HG02884 (cell line): ENCODE results near the gene MSI2.

Source experiments
- ATAC-seq: cut with Tn5 transposase; IDR thresholded peaks from one replicate; pipeline ENCODE4 v1.9.1; 2021; ENCODE audit warnings: mild to moderate bottlenecking, moderate library complexity; ENCODE audit not compliant: unreplicated experiment

The MSI2 gene

DNA sequence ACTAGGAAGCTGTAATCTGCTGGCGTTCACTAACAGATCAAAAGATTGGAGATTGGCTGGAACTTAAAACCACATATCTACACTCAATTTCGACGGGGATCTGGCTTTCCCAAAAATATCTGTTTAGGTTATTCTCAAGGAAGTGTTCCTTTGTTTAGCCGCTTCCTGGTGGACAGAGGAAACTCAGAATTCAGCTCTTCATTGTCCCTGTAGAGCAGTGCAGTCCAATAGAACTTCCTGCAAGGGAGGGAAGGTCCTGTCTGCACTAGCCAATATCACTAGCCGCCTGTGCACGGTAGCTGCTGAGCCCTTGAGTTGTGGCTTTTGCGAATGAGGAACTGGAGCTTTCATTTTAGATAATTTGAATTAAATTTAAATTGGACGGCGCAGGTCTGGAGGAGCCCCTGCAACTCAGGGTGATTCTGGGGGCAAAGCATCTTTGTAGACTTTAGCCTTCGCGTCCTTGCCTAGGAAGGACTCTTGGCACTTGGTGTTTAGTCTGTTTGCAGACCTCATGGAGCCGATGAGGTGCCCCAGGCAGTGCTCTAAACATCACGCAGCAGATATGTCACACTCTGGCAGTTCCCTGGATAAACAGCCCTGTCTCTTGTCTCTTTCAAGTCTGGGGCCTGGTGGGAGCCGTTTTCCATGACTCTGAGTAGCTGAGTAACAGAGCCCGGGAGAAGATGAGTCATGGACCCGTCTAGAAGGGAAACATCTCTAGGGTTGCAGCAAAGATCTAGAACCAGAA is 366.5 kb downstream of the MSI2 start:
- peak; percentile 52 for ATAC-seq

DNA sequence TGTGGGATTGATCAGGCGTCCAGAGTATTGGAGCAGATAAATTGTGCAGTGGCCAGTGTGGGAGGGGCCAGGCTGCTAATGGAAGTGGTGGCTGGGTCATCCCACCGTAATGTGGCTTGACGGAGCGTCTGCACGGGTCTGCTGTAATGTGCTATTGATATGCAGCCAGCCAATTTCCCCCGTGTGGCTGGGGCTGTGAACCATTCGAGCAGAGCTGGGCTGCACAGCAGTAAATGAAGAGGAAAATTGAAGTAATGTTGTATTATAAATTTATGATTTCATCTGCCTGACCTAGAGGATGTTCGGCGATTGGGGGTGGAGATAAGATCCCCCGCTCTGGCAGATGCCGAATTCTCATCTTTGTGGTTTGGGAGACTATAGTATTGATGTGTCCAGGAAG is 367.3 kb downstream of the MSI2 start:
- ATAC-seq, result no peak

GRCh38 chr17:57624386-57624785 is 368.1 kb downstream of the MSI2 start:
- no peak for ATAC-seq

DNA sequence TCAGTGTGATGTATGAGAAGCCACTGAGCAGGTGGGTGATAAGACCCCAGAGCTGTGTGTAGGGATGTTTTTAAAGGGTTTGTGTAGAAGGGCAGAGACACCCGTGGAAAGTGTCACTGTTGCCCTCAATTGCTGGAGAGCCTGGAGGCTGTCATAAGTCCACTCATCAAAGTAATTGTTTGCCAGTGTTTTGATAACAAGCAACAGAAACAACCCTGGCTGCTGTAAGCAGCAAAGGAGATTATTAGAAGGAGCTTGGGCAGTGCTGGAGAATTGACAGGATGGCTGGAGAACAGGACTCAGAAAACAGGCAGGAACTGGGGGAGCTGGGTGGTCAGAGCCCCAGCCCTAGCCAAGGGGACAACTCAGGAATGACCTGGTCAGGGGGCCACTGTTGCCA is 369.2 kb downstream of the MSI2 start:
- no peak for ATAC-seq

GRCh38 chr17:57625957-57626356 is 369.6 kb downstream of the MSI2 start:
- no peak for ATAC-seq

DNA sequence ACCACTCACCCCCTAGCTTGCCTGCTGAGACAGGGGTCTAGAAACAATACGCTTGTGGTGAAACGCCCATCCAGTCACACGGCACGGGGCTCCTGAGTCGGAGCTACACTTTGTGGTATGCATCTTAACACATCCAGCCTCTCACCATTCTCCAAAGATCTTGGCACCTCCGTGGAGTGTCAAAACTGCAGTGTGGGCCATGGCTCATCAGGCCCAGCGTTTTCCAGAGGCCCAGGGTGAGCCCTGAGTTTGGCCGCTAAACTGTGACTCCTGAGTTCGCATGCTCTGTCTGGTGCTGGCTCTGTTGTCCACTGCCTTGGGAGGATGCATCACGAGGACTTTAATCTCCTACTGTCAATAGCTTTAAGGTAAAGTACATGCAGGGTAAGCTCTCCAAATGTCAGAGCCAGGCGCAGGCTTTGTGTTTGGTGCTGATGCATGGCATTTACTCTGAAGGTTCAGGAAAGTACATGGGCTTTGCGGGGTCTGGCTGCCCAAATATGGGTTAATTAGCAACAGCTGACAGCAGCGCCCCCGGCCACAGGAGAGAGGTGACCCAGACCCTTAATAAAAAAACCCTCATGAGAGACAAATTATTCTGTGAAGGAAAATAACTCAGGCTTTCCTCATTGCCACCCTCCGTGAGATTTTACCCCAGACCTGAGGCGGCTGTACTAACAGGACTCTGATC is 370.3 kb downstream of the MSI2 start:
- no peak for ATAC-seq

- no peak for ATAC-seq
These were observed 371.3 kb downstream of the MSI2 start for GRCh38 chr17:57627591-57627990.

DNA sequence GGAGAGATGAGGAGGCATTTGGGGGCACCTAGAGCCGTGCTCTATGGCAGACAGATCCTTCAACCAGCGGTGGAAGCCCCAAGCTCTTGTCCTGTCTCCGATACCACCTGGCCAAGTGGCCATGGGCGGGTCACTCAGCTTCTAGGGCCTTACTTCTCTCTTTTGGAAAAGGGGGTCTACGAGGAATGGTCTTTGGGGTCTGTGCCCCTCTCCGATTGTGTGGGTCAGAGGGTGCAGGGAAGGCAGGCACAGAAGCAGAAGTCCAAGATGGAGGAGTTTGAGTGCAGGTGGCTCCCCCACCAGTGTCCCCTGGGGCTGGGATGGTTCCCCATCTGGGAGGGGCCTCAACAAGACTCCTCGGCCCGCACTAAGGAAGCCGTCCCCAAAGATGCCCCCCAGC is 372.1 kb downstream of the MSI2 start:
- no peak for ATAC-seq

DNA sequence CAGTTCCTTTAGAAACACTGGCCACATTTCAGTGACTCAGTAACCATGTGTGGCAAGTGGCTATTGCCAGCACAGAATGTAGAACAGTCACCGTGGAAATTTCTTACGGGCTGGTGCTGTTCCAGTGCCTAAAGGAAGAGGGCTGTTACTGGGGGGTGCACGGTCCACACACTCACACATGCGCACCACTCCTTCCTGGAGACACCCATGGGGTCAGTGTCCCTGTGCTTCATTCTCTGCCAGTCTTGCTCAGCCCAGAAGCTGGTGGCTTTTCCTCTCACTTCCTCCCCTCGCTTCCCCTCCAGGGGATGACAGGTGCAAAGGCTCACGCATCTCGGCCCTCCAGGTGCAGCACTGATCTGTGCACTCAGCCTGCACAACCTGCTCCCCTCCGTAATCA is 373.1 kb downstream of the MSI2 start:
- no peak for ATAC-seq

DNA sequence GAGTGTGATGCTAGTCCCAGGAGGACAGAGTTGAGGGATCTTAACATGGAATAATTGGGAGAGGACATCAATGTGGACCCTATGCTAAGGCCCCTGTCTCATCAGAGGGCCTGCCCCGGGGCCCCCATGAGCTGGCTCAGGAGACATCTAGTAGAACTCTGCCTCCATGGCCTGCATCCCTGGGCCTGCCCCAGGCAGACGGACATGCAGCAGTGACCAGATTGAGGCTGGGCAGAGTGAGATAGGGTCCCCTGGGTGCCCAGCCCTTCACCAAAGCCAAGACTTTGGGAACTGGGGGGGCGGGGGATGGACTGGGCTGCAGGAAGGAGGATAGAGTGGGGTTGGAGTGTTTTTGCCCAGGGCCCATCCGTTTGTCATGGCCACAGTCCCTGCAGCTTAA is 373.6 kb downstream of the MSI2 start:
- ATAC-seq, result no peak

DNA sequence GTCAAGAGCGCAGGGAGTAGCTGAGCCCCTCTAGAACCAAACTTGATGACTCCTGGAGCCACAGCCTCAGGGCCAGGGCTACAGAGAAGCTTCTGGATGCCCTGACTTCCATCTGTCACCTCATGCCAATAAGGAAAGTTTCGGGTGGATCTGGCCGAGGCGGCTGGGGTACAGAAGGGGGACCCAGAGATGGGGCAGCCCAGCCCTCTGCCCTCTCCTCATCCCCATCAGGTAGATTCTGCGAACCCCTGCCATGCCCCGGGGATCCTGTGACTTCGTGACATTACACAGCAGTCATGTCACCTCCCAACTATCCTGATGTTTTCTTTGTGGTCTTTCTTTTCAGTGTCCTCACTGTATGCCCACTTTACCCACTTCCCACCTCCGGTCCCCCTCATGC is 374.4 kb downstream of the MSI2 start:
- ATAC-seq, result no peak

DNA sequence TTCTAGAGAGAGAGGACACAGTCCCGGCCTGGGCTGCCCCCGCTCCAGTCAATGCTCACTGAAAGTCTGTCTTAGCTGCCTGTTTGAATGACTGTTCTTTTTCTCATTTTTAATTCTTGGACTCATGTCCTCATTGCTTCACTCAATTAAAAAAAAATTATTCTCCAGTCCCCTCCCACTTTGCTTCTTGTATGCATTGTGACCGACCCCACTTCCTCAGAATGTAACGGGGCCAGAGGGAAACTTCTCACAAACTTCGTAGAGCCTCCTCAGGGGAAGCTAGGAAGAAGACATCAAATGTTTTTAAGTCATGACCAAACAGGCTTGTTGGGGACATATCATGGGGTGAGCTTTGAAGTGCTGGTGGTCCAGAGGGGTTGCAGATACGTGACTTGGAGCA is 375.5 kb downstream of the MSI2 start:
- ATAC-seq, result no peak

DNA sequence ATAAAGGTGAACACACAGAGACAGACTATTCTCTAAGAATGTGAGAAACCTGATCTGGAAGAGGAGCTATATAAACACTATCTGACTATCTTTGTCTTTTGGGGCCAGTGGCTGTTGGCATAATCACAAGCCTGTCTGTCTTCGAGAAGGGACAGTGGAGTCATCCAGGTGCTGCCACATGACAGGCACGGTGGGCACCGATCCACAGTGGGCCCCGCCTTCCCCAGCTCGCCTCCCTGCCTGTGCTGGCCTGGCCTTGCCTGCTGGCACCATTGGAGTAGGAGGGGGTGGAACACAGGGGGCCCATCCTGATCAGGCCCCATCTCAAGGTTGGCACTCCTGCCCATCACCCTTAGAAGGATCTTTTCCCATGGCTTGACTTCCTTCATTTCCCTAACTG is 376.0 kb downstream of the MSI2 start:
- no peak for ATAC-seq

- no peak for ATAC-seq
These were observed 376.9 kb downstream of the MSI2 start for GRCh38 chr17:57633236-57633635.

DNA sequence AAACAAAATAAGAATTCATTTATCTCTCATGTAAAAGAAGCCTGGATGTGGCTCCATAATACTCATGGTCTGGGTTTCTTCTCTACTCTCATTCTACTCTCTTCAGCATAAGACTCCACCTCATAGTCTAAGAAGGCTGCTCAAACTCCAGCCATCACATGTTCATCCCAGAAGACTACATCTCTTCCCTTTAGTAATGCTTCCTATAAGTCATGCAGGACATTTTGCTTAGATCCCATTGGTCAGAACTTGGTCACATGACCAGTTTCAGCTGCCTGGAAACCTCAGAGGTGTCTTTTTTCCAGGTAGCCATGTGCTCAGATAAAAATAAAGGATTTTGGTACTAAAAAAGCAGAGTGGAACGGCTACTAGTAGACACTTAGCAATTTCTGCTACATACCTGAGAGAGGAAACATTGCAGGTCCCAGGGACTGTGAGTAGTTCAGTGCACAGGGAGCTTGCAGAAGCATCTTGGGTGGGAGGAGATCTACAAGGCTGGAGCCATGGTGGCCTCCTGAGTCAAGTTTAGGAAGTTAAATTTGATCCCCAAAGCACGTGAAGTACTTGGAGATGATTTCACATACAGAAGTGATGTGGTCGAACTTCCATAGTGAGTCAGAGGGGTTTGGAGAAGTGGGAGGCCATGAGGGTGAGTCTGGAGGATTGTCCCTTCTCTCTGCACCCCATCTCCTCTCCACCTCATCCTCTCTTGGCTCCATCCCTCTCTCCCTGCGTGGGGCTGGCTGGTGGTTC is 378.6 kb downstream of the MSI2 start:
- ATAC-seq, result no peak

DNA sequence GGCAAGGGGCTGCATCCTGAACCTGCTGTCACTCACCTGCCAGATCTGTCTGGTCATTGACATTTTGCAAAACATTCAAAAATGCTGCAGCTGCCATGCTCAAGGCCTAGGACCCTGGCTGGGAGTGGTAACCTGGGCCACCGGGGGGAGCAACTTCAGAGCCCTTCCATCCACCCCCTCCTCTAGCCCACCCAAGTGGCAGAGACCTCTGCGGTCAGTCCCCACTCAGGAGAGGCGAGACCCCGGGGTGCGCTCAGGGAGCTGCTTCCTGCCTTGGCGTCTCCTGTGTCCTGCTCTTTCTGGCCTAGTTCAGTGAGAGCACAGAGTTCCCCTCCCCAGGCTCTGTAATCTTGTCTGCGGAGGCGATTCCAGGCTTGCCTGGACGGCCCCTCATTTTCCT is 380.0 kb downstream of the MSI2 start:
- ATAC-seq, result no peak

DNA sequence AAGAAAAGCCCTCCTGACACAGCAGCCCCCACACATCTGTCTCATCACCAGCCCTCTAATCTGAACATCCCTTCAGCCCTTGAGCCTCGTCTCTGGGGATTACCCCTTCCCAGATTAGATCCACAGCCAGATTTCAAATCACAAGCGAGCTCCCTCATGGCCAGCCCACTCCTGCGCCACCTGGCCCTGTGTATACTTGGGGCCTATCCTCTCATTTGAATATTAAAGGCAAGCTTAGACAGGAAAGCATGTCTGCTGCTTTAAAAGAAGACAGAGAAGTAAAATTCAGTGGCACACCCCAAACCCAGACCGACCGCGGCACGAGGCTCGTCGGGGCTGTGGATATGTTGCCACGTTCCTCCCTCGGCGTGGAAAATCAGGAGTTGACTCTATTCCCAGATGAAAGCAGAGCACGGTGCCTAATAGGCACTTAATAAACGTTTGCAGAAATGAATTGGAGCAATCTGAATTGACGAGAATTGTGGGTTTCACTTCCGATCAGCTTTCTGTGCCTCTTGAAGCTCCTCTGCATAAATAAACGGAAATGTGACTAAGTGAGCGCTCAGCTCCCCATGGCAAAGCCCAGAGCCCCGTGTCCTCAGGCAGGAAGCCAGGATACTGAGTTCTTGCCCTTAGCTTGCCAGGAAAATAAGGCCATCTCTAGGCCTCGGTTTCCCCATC is 380.8 kb downstream of the MSI2 start:
- no peak for ATAC-seq

GRCh38 chr17:57637666-57638010 is 381.3 kb downstream of the MSI2 start:
- ATAC-seq, result no peak

DNA sequence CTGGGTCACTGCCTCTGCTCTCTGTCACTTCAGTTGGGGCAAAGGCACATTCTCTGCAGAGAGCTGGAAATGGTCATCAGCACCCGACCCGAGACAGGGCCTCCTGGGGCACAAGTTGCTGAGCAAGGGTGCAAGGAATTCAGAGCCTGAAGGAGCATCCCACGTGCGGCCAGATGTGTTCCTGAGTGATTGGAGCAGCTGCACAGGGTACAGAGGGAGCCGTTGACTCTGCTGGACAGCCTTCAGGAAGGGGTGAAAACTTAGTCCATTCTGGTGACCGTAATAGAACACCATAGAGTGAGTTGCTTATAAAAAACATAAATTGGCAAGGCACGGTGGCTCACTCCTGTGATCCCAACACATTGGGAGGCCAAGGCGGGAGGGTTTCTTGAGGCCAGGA is 382.0 kb downstream of the MSI2 start:
- no peak for ATAC-seq

DNA sequence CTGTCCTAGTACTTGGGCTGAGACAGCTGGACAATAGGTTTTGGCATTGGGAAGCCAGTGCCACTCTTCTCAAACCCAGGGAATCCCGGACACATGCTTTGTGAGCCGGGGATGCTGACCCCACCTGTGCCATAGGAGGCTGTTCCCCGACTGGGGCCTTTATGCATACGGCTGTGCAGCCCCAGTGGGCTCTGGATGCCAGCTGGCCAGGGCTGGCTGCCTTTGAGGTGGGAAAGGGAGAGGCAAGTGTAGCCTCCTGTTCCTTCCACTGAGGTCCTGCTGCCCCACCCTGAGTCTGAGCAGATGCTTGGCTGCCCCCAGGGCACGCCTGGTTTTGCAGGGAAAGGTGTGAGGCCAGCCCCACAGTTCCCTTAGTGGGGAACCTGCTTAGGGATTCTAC is 383.1 kb downstream of the MSI2 start:
- no peak for ATAC-seq

DNA sequence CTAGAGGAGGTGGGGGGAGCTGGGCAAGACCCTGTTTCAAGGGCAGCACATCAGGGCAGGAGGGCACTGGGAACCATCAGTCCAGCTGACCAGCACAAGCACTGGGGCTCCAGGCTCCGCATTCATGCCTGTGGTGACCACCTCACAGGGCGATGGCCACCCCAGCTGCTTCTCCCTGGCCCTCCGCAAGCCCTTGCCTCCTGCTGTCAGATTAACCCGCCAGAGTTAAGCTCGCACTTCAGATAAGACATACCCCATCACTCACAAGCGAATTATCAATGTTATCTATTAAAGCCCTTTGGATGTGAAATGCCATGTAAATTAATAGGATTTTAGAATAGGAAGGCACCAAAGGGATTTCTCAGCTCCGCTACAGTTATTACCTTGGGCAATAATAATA is 383.8 kb downstream of the MSI2 start:
- no peak for ATAC-seq

- ATAC-seq, result no peak
These were observed 385.4 kb downstream of the MSI2 start for GRCh38 chr17:57641761-57642160.
